Spleen (tissue), 7 donors: ENCODE data around the gene POLH.

Experiments
- CTCF ChIP-seq, 11 experiments: fragments of 200-600 bp in 7 of 11; fragments of 450-650 bp in 4 of 11; sonication (generic) in 4 of 11; IDR thresholded peaks in 8 of 11; conservative IDR thresholded peaks in 3 of 11; 1 replicate in 7 of 11; 2 replicates in 4 of 11; pipeline versions ENCODE4 v1.4.0 to v1.8.0; 2016 to 2021; ENCODE audit warnings: antibody characterized with exemption in 11 of 11, inconsistent platforms in 4 of 11, mild to moderate bottlenecking in 1 of 11
- POLR2A ChIP-seq, 3 donors: fragments of 450-650 bp; IDR thresholded peaks; one replicate each; pipeline ENCODE4 v1.5.1; 2017; ENCODE audit warnings: antibody characterized with exemption in 3 of 3, mild to moderate bottlenecking in 1 of 3
- POLR2AphosphoS5 ChIP-seq, 3 donors: sonication (generic); formaldehyde crosslinking; IDR thresholded peaks; one replicate each; pipeline ENCODE4 v1.5.1; 2017; ENCODE audit warnings: antibody characterized with exemption in 3 of 3
- donor health status: DM: no; HTN: no; CAD: no; lungs with moderate emphysema.
- donor health status: DM: no; HTN: no; CAD: no.
- donor health status: DM: no; HTN: no; CAD: no.

GRCh38 chr6:43600595-43600994, 24.6 kb downstream of the POLH start:
- no peak for TF ChIP-seq CTCF (IDR thresholded peaks at IDR 0.05 in 8 of 11, conservative IDR thresholded peaks at IDR 0.05 in 3 of 11)
- no peak for TF ChIP-seq POLR2AphosphoS5 (IDR thresholded peaks at IDR 0.05)
- TF ChIP-seq POLR2A (IDR thresholded peaks at IDR 0.05), result no peak
